Measurements from ENCODE around the gene CAP2.
"Not testable (repeated sequence)": the region's sequence is repeated elsewhere in the genome, so short reads cannot be mapped to it uniquely, and the experiment has no call there.

The CAP2 gene

GRCh38 chr6:17423026-17423425 is 29.6 kb downstream of the CAP2 start:
- TF ChIP-seq, protein P1, sequence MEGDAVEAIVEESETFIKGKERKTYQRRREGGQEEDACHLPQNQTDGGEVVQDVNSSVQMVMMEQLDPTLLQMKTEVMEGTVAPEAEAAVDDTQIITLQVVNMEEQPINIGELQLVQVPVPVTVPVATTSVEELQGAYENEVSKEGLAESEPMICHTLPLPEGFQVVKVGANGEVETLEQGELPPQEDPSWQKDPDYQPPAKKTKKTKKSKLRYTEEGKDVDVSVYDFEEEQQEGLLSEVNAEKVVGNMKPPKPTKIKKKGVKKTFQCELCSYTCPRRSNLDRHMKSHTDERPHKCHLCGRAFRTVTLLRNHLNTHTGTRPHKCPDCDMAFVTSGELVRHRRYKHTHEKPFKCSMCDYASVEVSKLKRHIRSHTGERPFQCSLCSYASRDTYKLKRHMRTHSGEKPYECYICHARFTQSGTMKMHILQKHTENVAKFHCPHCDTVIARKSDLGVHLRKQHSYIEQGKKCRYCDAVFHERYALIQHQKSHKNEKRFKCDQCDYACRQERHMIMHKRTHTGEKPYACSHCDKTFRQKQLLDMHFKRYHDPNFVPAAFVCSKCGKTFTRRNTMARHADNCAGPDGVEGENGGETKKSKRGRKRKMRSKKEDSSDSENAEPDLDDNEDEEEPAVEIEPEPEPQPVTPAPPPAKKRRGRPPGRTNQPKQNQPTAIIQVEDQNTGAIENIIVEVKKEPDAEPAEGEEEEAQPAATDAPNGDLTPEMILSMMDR (IDR thresholded peaks at IDR 0.05; ENCODE audit: low read length, missing control alignments): no peak
- DNase-seq (ENCODE audit: low read depth): no peak
- no peak overlapping the region for H3K4me3 ChIP-seq (replicated peaks; ENCODE audit: low read depth, low read length)

GRCh38 chr6:17427062-17427461 is 33.7 kb downstream of the CAP2 start:
- no peak for DNase-seq (ENCODE audit: low read depth)
- TF ChIP-seq, protein P1 (IDR thresholded peaks at IDR 0.05; ENCODE audit: low read length, missing control alignments): no peak
- no peak overlapping the region for H3K4me3 ChIP-seq (replicated peaks; ENCODE audit: low read depth, low read length)

DNA sequence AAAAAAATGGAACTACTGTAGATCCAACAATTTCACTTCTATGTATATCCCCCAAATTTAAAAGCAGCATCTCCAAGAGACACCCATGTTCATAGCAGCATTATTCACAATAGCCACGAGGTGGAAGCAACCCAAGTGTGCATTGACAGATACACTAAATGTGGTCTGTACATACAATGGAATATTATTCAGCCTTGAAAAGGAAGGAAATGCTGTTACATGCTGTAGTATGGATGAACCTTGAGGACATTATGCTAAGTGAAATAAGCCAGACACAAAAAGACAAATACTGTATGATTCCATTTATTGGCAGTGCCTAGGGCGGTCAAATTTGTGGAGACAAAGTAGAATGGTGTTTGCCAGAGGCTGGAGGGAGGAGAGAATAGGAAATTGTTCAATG is 34.2 kb downstream of the CAP2 start:
- H3K4me3 ChIP-seq (replicated peaks; ENCODE audit: low read depth, low read length): no peak overlapping the region
- DNase-seq (ENCODE audit: low read depth): no peak
- TF ChIP-seq, protein P1 (IDR thresholded peaks at IDR 0.05; ENCODE audit: low read length, missing control alignments): no peak

- not testable (repeated sequence) for DNase-seq (ENCODE audit: low read depth); H3K4me3 ChIP-seq (replicated peaks; ENCODE audit: low read depth, low read length)
Measured at GRCh38 chr6:17428595-17429120, 35.3 kb downstream of the CAP2 start.

GRCh38 chr6:17429383-17430061 is 36.1 kb downstream of the CAP2 start:
- H3K4me3 ChIP-seq (replicated peaks; ENCODE audit: low read depth, low read length): no peak overlapping the region
- DNase-seq (ENCODE audit: low read depth): no peak
- TF ChIP-seq, protein P1 (IDR thresholded peaks at IDR 0.05; ENCODE audit: low read length, missing control alignments): no peak

GRCh38 chr6:17431581-17431980 is 38.2 kb downstream of the CAP2 start:
- no peak overlapping the region for H3K4me3 ChIP-seq (replicated peaks; ENCODE audit: low read depth, low read length)
- no peak for DNase-seq (ENCODE audit: low read depth)
- TF ChIP-seq, protein P1 (IDR thresholded peaks at IDR 0.05; ENCODE audit: low read length, missing control alignments): no peak

GRCh38 chr6:17432356-17432755 is 39.0 kb downstream of the CAP2 start:
- DNase-seq (ENCODE audit: low read depth): peak; percentile 39
- TF ChIP-seq, protein P1 (IDR thresholded peaks at IDR 0.05; ENCODE audit: low read length, missing control alignments): no peak
- no peak overlapping the region for H3K4me3 ChIP-seq (replicated peaks; ENCODE audit: low read depth, low read length)
